Measurements from ENCODE around the gene GSDME.

The GSDME gene

GRCh38 chr7:24652251-24652939 lies 104.9 kb downstream of the GSDME start:
- no peak for DNase-seq (ENCODE audit: low spot score)

Data from left forelimb (tissue), 1 donor.